GM18508 (cell line): ENCODE data around the gene ANKRD6.

ENCODE experiments used
- ATAC-seq: cut with Tn5 transposase; IDR thresholded peaks from one replicate; pipeline ENCODE4 v1.9.1; 2021; ENCODE audit warnings: moderate number of reproducible peaks; ENCODE audit not compliant: insufficient read depth, unreplicated experiment

Gene ANKRD6

DNA sequence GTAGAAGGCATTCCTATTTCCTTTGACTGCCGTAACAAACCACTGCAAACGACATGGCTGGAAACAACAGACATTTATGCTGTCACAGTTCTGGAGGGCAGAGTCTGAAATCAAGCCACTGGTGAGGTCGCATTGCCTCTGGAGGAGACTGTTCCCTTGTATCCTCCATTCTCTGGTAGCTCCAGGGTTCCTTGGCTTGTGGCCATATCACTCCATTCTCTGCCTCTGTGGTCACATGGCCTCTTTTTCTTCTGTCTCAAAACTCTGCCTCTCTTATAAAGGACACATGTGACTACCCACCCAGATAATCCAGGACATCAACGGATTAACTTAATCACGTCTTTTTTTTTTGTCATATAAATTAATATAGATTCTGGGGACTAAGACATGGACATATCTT, 121.2 kb downstream of the ANKRD6 start:
- ATAC-seq = no peak

DNA sequence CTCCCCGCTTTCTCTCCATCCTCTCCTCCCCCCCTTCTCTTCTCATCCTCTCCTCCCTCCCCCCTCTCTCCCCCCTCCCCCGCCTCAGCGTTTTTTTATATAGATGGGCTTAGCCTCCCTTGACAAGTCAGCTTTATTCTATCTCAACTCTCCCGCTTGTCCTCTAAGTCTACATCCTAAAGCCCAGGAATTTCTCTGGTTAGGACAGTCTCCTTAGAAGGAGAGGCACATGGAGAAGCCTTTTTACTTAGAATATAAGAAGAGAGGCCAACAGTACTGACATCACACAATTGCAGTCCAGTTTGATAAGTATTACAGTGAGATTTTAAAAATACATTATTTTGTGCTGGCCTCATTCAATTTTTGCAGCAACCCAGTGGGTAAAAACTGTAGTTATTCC, 122.1 kb downstream of the ANKRD6 start:
- ATAC-seq = no peak

DNA sequence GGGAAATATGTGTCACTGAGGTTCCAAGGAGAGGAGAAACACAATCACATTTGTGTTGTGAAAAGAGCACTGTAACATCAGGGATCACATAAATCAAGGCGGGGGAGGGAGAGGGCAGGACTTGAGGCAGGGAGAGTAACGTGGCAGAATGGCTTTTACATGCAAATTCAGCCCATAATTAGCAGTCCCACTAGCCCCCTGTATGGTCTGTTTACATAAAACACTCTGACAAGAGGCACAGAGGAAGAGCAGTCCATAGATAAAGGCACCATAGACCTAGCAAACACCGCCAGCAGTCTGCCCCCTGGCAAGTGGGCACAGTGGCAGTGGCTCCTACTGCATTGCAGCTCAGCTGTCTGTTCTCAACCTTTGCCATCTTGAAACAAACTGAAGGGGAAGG, 122.9 kb downstream of the ANKRD6 start:
- no peak for ATAC-seq

DNA sequence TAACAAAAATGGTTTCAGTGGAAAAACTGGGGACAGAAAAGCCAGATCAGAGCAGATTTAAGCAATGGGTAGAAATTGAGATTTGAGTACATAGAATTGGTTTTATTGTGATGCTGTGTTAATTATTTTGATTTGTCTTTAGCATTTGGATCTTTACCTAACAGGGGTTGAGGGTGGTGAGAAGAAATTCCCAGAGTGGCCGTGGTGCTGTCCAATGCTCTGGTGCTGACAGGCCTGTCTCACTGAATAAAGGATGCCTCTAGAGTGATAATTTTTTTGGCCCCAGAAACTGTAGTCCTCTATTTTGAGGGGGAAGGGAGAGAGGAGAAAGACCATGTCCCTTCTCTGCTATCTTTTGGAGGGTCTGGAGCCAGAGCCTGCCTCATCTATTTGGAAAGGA, 126.5 kb downstream of the ANKRD6 start:
- no peak for ATAC-seq

DNA sequence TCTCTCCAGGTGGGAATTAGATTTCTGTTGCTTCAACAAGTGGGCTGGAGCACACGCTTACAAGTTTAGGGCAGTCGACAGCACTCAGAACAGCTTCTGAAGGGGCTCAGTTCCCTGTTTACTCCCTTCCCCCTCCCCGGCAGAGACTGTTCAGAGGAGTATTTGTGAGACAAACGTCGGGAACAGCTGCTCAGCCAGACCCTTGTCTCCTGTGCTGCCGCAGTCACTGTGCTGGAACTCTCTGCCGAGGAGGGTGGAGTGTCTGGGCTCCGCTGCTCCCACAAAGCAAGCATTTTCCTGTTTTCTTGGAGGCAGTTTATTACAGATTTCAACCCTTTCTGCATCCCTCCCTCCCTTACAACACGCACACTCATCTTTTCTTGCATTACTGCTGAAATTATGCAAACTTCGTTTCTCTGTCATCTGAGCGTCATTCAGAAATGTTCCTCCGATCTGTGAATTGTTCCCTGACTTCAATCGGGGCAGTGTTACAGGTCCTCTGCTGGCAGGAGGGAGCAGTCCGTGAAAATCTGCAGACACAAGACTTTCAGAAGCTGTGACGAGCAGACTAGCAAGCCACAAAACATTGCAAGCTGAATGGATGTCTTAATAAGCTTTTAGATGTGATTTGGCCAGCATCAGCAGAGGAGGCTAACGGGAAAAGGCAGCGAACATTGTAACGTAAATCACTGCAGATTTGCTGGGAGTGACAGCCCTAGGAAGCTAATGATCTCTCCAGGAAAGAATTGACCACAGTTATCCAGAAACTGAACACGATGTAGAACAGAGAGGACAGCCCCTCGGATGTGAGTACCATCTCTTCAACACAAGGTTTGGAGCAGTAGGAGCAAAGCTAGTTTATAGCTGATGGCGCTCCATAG, 129.4 kb downstream of the ANKRD6 start:
- no peak for ATAC-seq

DNA sequence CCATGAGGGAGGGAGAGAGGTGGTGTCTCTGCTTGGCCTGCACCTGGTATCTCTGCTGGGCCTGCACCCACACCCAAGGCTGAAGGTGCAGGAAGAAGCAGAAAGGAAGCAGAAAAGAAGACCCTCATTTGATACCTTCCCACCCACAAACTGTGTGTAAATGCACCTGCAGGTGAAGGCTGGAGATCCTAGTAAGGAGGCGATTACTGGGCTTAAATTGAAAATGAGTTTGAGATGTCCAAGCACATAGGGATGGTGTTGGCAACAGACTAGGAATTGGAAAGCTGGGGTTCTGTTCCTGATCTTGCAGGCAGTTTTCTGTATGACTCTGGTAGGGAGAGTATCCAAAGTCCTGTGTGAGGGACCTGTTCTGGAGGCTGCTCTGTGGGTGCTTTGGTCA, 130.9 kb downstream of the ANKRD6 start:
- no peak for ATAC-seq

DNA sequence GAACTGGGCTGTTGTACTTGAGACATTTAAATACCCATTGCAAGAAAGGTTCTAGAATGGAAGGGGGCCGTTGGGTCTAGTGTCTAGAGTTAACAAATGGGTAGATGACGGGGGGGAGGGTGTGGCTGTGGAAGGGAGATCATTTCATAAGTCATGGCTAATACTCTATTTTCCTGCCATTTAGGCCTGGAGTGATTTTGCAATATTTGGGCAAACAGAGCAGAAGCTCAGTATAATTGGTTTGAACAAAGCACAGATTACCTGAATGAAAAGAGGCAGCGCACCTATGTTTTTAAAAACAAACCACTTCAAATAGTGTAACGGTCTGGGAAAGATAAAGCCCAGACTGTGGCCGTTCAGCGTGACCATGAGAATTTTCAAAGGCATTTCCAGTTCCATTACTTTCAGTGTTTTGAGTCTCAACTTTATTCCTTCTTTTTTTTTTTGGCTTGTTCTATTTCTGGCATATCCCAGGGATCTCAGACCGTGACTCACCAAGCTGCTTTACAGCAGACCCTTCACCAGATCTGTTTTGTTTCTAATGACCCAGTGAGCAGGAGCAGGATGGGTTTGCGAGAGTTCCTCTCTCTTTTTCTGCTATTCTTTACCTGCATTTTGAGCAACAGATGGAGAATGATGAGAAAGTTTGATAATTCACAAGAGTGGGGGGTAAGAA, 131.9 kb downstream of the ANKRD6 start:
- ATAC-seq = no peak

DNA sequence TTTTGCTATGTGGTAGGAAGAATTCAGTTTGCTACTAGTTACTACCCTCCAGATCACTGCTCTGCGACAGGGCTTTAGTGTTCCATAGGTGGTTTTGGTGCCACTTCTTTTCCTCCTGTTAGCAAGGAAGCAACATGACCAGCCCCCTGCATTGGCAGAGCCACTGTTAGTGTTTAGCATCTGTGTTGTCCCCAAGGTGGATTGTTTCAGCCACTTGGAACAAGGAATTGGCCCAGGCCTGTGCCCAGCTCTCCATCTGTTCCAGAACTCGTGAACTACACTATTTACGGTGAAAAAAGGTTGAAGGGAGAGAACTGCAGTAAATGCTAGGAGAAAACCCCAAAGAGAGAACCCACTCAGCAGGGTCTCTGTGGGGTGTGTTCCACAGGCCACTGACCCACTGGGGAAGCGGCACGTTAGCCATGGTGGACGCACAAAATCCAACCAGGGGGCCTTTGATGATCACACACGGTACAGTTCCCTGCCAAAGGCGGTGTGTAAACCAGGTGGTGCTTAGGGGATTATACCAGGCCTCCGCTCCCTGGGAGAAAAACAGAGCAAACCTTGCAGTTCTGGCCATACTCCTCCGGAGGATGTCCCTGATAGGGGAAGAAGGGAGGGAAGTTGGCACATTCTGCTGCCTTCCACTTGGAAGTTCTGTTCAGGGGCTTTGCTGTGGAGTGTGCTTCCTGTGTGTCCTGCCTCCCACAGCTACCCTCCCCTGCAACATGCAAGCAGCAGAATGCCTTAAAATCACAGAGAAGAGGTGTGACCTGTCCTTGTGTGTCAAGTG, 133.3 kb downstream of the ANKRD6 start:
- ATAC-seq = no peak

DNA sequence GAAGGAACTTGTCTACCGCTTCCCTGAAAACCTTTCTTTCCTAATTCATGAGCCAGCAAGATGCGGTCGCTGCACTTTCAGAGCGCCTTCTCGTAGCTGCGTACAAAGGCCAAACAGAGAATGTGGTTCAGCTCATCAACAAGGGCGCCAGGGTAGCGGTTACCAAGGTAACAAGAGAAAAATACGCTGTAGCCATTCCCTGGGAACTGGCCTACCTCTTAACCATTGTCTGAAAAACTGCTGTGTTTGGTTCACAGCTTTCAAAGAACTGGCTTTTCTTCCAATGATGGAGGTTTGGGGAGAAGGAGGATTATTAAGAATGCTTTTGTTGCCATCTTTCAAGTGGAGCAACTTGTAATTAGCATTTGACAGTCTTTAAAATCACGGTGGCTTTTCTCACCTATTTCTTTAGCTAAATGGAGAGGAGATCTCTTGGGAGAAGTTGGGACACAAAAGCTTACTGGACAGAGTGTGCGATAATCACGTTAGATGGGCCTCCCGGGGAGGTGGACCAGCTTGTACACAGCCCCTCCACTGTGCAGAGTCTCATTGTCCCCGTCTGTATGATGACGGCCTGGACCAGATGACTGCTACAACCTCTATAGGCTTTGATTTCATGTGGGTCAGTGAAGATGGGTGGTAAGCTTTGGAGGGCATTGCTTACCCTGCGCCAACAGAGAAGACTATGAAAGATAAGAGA, 134.1 kb downstream of the ANKRD6 start:
- no peak for ATAC-seq

DNA sequence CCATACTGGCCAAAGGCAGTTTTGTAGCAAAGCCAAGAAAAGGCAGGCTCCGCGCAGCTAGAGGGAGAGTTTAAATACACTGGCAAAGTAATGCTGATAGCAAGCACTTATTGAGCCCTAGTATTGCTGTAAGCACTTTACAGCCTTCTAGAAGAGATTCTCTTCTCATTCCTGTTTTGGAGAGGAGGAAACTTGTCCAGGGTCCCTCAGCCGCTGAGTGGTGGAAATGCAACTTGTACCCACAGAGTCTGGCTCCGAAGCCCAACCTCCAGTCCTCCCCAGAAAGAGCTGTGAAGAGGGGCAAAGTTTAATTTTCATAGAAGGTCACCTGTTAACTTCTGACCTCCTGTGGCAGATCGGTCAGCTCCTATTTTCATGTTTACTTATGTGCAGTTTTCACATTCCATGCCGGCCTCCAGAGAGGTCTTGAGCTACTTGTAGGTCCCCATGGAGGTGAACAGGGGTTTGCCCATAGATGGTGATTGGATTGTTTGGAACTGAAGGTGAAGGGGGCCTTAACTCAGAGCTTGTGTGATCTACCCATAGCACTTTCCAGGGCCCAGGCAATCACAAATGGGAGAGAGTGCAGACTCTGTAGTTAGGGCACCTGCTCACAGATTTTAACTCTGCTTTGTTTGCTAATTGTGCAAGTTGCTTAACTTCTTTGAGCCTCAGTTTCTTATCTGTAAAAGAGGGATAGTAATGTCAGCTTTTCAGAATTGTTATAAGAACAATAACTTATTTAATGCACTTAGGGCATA, 134.9 kb downstream of the ANKRD6 start:
- ATAC-seq = no peak

DNA sequence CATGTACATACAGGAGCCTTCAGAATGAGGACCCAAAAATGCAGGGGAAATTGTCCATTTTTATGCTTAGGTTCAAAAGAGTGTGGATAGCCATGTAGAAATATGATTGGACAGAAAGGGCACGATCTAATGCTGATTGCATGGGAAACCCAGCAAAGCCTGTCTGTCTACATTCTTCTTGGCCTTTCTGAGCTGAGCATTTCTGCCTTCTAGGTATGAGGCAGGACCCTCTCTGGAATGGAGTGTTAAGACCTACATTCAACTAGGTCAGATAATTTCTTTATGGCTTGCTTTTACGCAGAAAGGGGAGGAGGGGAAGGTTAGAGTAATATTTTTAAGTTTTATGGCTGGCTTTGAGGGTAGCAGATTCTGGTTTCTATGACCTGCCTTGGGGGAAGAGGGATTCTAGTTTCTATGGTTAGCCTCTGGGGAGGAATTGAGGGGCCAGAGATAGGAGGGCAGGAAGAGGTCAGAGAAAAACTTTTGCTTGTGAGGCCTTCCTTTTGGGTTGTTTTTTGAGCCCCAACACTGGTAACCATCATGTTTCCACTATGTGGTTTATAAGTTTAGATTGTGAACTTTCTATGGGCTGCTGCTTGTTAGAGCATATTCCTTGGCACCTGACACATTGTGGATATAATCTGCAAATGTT, 142.1 kb downstream of the ANKRD6 start:
- no peak for ATAC-seq

DNA sequence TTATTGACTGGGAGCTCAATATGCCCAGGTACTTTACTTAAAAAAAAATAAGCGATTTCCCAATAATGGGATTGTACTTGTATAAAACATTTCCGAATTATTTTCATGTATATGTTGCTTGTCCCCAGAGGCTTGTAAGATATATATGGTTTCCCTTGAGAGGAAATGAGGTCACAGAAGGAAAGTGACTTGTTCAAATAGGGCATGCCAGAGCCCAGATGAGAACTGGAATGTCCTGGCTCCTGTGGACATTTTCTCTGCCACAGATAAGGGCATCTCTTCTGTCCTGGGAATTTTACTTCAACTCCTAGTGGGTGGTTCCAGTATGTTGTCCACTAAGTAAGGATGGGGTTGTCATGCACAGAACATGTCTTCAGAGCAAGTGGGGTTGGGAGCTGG, 142.6 kb downstream of the ANKRD6 start:
- ATAC-seq = no peak

DNA sequence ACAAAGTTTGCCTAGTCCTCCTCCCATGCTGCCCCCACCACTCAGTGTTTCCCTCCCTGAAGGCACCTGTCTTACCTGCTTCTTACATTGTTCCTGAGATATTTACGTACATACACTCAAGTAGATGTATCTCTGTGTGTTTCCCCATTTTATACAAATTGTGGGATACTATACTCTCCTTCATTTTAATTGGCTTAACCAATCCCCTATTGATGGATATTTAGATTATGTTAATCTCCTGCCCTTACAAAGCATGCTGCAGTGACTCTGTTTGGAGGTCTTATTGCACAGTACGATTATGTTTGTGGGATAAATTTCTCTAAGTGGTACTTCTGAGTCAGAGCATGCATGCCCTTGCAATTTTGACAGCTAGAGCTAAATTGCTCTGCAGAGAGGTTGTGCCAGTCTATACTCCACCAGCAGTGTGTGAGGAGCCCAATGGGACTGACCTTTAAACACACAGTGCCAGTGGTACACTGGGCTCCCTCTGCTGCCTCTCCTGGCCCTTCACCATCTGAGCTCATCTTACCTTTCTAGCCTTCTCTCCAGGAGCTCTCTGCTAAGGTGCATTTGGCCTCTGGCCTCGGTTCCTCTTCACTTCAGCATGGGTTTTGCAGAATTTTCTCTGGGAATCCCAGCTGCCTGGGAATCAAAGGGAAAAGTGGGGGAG, 148.2 kb downstream of the ANKRD6 start:
- no peak for ATAC-seq

DNA sequence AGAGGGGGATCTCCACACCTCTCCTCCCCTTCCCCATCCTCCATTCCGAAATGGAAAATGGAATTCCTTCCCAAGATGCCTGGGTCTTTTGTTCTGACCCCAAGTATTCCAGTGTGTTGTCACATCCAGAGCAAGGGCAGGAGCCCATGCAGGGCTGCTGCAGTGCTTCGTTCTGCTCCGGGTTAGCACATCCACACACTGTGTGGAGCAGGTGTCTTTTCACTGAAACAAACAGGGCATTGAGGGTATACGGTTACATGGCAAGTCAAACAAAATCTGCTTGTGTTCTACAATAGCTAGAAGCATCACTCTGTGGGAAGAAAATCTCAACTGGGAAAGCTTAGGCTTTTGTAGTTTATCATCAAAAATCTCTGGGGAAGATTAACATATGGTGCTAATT, 148.7 kb downstream of the ANKRD6 start:
- no peak for ATAC-seq

DNA sequence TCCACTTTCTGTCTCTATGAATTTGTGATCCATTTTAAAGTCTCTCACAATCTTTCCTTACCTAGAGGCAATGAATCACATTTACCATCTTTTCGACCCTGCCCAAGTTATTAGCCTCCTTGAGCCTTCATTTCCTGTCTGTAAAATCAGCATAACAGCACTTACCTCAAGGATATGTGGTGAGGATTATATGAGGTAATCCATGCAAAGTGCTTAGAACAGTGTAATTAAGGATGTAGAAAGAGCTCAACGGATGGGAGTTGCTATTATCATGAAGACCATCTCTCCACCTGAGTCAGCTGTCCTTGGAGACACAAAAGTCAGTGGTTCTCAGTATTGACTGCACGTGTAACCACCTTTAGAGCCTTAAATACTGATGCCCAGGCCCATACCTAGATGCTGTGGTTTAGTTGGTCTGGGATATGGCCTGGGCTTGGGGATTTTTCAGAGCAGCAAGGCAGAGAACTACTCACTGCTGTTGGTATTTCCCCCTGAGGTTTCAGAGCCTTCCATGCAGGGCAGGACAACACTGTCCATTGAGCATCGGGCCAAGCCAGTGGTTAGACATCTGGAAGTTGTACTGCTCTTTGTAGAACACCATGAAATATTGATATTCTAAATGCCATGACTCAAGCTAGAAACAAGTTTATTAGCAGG, 149.8 kb downstream of the ANKRD6 start:
- no peak for ATAC-seq

DNA sequence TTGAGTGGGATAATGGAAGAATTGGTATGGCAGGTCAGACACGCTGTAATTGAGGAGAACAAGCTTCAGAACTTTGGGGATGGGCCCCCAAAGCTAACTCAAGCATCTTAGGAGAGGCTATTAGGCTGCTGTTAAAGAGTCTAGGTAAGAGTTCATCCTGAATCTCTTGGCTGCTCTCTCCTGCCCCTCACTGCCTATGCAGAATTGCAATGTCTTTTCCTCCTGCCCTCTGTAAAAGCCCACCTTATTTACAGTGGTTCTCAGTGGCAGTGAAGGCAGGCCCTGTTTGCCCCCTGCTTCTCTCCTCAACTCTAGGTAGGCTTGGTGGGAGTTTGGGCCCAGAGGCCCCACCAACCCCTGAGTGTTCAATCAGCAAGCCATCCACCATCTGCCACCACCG, 150.6 kb downstream of the ANKRD6 start:
- no peak for ATAC-seq

DNA sequence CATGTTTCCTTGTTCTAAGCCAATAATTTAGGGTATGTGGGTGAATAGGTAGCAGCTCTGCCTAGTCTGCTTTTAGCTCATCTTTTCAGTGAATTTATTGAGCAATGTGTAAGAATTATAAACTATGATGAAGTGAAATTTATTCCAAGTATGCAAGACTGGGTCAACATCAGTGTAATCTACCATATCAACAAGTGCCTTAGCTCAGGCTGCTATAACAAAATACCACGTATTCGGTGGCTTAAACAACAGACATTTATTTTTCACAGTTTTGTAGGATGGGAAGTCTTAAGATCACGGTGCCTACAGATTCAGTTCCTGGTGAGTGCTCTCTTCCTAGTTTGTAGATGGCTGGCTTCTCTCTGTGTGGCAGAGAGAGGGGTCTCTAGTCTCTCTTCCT, 151.6 kb downstream of the ANKRD6 start:
- ATAC-seq = no peak

DNA sequence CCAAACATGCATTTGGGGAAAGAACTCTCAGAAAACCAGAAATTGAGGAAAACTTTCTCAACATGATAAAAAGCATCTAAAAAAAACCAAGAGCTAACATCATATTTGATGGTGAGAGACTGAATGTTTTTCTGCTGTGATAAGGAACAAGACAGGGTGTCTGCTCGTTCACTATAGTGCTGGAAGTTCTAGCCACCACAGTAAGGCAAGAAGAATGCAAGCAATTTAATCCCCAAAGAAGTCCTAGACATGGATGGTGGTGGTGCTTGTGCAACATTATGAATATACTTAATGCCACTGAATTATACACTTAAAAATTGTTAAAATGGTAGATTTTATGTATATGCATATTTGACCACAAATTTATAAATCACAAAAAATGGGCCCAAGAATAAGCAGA, 152.2 kb downstream of the ANKRD6 start:
- no peak for ATAC-seq
